Testis (tissue), 3 donors: ENCODE results near the gene PEMT. TPM values are rescaled to one million over a fixed set of nuclear protein-coding genes. Genes with fewer than 3 reads are reported as not detected.

Experiments used
- DNase-seq: peaks from one replicate; pipeline ENCODE4 v3.0.0-alpha.2; 2019
- H3K27ac ChIP-seq, 2 donors: fragments of 200-600 bp; sonication (generic); one replicate each; pipeline ENCODE4 v1.5.1; 2019
- H3K27me3 ChIP-seq: fragments of 200-600 bp; sonication (generic); one replicate; pipeline ENCODE4 v1.5.1; 2019
- H3K36me3 ChIP-seq: fragments of 200-600 bp; sonication (generic); one replicate; pipeline ENCODE4 v1.5.1; 2017; ENCODE audit warnings: low read depth; ENCODE audit errors: missing control alignments
- H3K4me1 ChIP-seq: fragments of 200-600 bp; sonication (generic); one replicate; pipeline ENCODE4 v1.5.1; 2019
- H3K4me3 ChIP-seq, 2 donors: fragments of 200-600 bp; sonication (generic); one replicate each; pipeline ENCODE4 v1.5.1; 2017 to 2019
- H3K9me3 ChIP-seq: fragments of 200-600 bp; sonication (generic); one replicate; pipeline ENCODE4 v1.5.1; 2017
- POLR2A ChIP-seq: fragments of 450-650 bp; IDR thresholded peaks from one replicate; pipeline ENCODE4 v1.6.1; 2017; ENCODE audit warnings: antibody characterized with exemption, mild to moderate bottlenecking, moderate library complexity
- WGBS, 2 donors: methylation state at CpG; one replicate each; pipeline ENCODE4 v1.1.5; 2018; 5-methylcytosine and 5-hydroxymethylcytosine counted together
- intact Hi-C: fragments of 100-400 bp; cut with DNase I; formaldehyde crosslinking; loops from one replicate; pipeline ENCODE4 v1.15.1; 2023; ENCODE audit warnings: low total_unique reads
- polyA plus RNA-seq: library from polyadenylated mRNA; stranded (reverse); fragments of 350-450 nt; fragmentation: Illumina TruSeq; extraction: RNeasy Lipid Tissue Mini Kit (QIAGEN cat#74804); gene quantifications from one replicate; pipeline ENCODE4 v1.2.3, GENCODE V29; 2014; ENCODE audit warnings: low read depth, low replicate concordance; ENCODE audit not compliant: insufficient read depth
- total RNA-seq, 2 donors: library from RNA; depleted of rRNA; stranded (reverse); fragments of >200 nt; gene quantifications; one replicate each; pipeline ENCODE4 v1.2.3, GENCODE V29; 2016
- TF ChIP-seq, protein P1 (sequence below), 3 experiments: fragments of 450-650 bp in 2 of 3; fragments of 200-600 bp in 1 of 3; sonication (generic) in 1 of 3; IDR thresholded peaks; one replicate each; pipeline ENCODE4 v1.5.1; 2016 to 2019; ENCODE audit warnings: antibody characterized with exemption in 3 of 3, mild to moderate bottlenecking in 2 of 3, moderate library complexity in 1 of 3

PEMT gene
- total and polyA plus RNA-seq, 3 donors from 2014 or later, result 66.0 to 120 (median 83.1) TPM

DNA sequence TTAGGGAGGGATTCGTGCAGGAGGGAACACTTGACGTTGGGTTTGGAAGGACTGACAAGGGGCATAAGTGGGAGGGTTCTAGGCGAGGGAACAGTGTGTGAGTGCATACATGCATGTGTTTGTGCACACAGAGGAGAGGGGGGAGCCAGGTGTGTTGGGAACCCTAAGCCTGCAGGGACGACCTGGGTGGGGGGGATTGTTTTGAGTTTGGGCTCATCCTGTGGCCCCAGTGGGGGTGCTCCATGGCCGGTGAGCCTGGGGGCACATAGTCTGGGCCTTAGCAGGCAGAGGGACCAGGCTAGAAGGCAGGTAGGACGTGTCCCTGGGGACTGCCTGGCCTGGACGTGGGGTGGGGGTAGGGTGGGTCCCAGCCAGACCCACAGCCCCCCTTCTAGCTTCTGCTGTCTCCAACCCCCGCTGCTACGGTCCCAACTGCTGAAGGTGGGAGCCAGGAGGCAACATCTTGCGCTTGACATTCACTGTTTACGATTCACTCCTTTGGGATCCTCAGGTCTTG, 83.4 kb downstream of the PEMT start:
- no peak overlapping the region for H3K4me3 ChIP-seq
- no peaks in the 10 kb centered on the region for H3K9me3 ChIP-seq
- no peaks in the 10 kb centered on the region for H3K36me3 ChIP-seq
- no peak overlapping the region for H3K27ac ChIP-seq
- peaks cover 3% of the 10 kb centered on the region for H3K4me1 ChIP-seq
- WGBS, 2 donors, result 89% methylated on average over 10 to 11 of the region's 11 CpGs
- TF ChIP-seq, protein P1, sequence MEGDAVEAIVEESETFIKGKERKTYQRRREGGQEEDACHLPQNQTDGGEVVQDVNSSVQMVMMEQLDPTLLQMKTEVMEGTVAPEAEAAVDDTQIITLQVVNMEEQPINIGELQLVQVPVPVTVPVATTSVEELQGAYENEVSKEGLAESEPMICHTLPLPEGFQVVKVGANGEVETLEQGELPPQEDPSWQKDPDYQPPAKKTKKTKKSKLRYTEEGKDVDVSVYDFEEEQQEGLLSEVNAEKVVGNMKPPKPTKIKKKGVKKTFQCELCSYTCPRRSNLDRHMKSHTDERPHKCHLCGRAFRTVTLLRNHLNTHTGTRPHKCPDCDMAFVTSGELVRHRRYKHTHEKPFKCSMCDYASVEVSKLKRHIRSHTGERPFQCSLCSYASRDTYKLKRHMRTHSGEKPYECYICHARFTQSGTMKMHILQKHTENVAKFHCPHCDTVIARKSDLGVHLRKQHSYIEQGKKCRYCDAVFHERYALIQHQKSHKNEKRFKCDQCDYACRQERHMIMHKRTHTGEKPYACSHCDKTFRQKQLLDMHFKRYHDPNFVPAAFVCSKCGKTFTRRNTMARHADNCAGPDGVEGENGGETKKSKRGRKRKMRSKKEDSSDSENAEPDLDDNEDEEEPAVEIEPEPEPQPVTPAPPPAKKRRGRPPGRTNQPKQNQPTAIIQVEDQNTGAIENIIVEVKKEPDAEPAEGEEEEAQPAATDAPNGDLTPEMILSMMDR (IDR thresholded peaks at IDR 0.05), result no peak
- TF ChIP-seq POLR2A, result no peak
- no peaks in the 10 kb centered on the region for H3K27me3 ChIP-seq
- no peak for DNase-seq
- intact Hi-C loops, result no loop called here

DNA sequence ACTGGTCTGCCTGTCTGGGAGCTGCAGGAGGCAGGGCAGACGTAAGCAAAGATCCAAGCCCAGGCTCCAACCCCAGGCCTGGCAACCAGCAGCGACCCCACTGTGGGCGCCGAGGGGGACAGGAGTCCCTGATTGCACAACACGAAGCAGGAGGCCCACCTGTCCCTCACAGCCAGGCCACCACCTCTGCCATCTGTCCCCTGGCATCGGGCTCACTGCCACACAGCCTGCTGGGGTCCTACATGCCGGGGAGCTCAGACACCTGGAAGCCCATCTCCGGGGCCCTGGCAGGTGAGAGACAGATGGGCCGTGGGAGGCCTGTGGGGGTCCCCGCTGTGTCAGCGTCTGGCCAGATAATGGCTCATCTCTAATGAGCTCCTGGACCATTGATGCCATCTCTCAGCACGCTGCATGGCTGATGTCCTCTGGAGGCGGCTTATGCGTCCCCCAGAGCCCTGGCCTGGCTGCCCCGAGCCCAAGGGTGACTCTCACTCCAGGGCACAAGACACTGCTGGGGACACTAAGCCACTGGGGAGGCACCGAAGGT, 84.0 kb downstream of the PEMT start:
- TF ChIP-seq, protein P1 (IDR thresholded peaks at IDR 0.05), result no peak
- TF ChIP-seq POLR2A, result no peak
- Histone ChIP-seq H3K36me3 (no peaks in the 10 kb centered on the region), H3K4me3 (no peak overlapping the region), H3K9me3 (no peaks in the 10 kb centered on the region), H3K27me3 (no peaks in the 10 kb centered on the region), H3K4me1 (peaks cover 3% of the 10 kb centered on the region), H3K27ac (no peak overlapping the region)
- 85 to 90% methylated on average over 3 to 16 of the region's 16 CpGs for WGBS, 2 donors
- no peak for DNase-seq
- intact Hi-C loops, result no loop called here

DNA sequence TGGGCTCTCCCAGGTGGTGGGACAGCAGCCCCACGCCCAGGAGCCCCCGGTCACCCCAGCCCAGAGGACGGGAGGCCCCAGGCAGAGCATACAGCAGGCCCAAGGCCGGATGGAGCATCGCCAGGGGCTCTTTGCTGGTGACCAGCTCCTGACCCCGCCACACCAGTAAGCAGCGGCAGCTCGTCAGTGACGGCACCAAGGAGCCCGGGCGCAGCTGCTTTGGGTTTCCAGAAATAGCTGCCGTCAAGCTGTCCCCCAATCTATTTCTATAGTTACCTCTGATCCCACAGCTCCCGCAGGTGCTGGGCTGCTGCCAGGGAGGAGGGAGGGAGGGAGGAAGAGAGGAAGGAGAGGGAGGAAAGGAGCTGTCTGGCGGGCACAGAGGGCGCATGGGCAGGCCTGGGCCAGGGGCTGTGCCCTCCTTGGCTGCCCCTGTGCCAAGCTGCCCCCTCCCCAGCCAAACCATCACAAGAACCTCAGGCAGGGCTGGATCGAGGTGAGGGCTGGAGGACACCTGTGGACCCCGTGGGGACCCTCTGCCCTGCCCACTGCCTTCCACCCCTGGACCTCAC, 84.5 kb downstream of the PEMT start:
- WGBS, 2 donors, result 55 to 76% methylated on average over 14 to 16 of the region's 17 CpGs
- no peaks in the 10 kb centered on the region for H3K27me3 ChIP-seq
- no peaks in the 10 kb centered on the region for H3K36me3 ChIP-seq
- H3K4me1 ChIP-seq, result peaks cover 3% of the 10 kb centered on the region
- DNase-seq, result no peak
- no peak overlapping the region for H3K4me3 ChIP-seq
- intact Hi-C loops, result no loop called here
- TF ChIP-seq, protein P1 (IDR thresholded peaks at IDR 0.05), result no peak
- TF ChIP-seq POLR2A, result no peak
- H3K9me3 ChIP-seq, result no peaks in the 10 kb centered on the region
- no peak overlapping the region for H3K27ac ChIP-seq

DNA sequence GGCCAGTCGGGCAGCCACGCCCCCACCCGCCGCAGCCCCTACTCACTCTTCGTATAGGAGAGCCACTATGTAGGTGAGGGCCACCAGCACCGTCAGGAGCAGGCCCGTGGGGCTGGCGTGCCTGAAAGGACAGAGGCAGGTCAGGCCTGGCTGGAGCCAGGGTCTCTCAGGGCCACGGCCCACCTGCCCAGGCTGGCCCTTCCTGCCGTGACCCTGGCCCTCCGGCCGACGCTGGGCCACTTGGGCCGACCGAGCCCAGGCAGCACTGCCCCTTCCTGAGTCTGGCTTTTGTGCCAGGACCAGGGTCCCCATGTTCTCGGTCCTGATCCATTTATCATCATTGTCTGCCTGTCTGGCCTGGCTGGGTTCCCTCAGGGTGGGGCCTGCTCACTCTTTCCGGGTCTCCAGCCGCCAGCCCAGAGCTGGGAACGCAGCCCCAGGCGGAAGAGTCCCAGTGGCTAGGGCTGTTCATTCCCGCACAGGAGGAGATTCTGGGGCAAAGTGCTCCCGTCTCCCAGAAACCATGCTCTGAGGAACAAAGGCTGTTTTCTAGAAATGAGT, 85.2 kb downstream of the PEMT start:
- no peaks in the 10 kb centered on the region for H3K4me1 ChIP-seq
- H3K36me3 ChIP-seq, result no peaks in the 10 kb centered on the region
- no peak overlapping the region for H3K27ac ChIP-seq
- no peak for DNase-seq
- WGBS, 2 donors, result 81 to 86% methylated on average over 7 to 20 of the region's 22 CpGs
- no peaks in the 10 kb centered on the region for H3K27me3 ChIP-seq
- intact Hi-C loops, result no loop called here
- TF ChIP-seq POLR2A, result no peak
- TF ChIP-seq, protein P1 (IDR thresholded peaks at IDR 0.05), result no peak
- H3K9me3 ChIP-seq, result no peaks in the 10 kb centered on the region
- no peak overlapping the region for H3K4me3 ChIP-seq
